Tibial nerve (tissue), 4 donors: ENCODE measurements around the gene EGFLAM.

ENCODE experiments used
- EP300 ChIP-seq, 2 donors: sonication (generic); formaldehyde crosslinking; IDR thresholded peaks; one replicate each; pipeline ENCODE4 v1.6.1; 2017; ENCODE audit warnings: antibody characterized with exemption in 2 of 2, mild to moderate bottlenecking in 1 of 2
- TF ChIP-seq, protein P1 (sequence below), 5 experiments: fragments of 200-600 bp in 3 of 5; fragments of 450-650 bp in 2 of 5; sonication (generic) in 3 of 5; IDR thresholded peaks; one replicate each; pipeline ENCODE4 v1.5.1; 2016 to 2019; ENCODE audit warnings: antibody characterized with exemption in 5 of 5, mild to moderate bottlenecking in 3 of 5, moderate library complexity in 2 of 5

DNA sequence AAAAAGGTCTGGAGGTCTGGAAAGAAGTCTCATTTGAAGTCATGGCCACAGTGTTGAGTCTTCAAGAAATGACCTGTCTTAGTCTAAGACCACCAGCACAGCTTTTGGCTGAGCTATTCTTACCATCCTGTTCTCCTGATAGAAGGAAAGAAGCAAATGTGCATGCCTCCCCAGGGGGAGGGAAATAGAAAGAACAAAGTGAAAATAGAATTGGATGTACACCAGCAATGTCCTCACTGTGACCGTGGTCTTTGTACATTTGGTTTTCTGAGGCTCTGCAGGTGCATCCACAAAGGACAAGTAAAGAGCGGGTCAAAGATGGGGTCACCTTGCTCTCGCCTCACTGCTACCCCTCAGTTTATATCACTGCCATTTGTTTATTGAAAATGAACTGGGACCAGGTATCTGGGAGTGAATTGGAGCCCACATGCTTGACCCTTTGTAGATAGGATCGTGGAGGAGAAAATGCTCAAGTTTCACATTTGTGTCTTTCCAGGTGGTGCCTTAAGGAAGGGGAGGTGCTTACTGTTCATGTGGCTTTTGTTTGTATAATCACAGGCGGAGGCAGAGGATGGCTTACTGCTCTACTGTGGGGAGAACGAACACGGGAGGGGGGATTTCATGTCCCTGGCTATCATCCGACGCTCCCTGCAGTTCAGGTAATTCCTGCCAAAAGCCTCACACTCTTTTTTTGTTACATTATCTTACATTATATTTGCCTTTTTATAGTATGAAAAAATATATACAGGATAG lies 150.3 kb downstream of the EGFLAM start:
- TF ChIP-seq, protein P1, sequence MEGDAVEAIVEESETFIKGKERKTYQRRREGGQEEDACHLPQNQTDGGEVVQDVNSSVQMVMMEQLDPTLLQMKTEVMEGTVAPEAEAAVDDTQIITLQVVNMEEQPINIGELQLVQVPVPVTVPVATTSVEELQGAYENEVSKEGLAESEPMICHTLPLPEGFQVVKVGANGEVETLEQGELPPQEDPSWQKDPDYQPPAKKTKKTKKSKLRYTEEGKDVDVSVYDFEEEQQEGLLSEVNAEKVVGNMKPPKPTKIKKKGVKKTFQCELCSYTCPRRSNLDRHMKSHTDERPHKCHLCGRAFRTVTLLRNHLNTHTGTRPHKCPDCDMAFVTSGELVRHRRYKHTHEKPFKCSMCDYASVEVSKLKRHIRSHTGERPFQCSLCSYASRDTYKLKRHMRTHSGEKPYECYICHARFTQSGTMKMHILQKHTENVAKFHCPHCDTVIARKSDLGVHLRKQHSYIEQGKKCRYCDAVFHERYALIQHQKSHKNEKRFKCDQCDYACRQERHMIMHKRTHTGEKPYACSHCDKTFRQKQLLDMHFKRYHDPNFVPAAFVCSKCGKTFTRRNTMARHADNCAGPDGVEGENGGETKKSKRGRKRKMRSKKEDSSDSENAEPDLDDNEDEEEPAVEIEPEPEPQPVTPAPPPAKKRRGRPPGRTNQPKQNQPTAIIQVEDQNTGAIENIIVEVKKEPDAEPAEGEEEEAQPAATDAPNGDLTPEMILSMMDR (IDR thresholded peaks at IDR 0.05) = no peak
- no peak for TF ChIP-seq EP300 (IDR thresholded peaks at IDR 0.05)
